Heart left ventricle (tissue), 16 donors: Measurements from ENCODE around the gene WDTC1. TPM values are rescaled to one million over a fixed set of nuclear protein-coding genes. Genes with fewer than 3 reads are reported as not detected.
A peak's percentile ranks its signal among the peaks of the same experiment; 100 is the strongest.

Source experiments
- ATAC-seq, 4 donors: fragments of 200-7000 bp; cut with Tn5 transposase; one replicate each; pipeline ENCODE4 v1.9.1; 2020 to 2022; ENCODE audit warnings: moderate library complexity in 4 of 4, mild to moderate bottlenecking in 3 of 4, moderate number of reproducible peaks in 1 of 4
- DNase-seq, 5 donors: peaks; one replicate each; pipeline ENCODE4 v3.0.0-alpha.2; 2020
- H3K27ac ChIP-seq, 12 donors: fragments of 200-600 bp; sonication (generic) in 4 of 12; one replicate each; pipeline versions ENCODE4 v1.5.0 to v1.8.0; 2016 to 2022; ENCODE audit warnings: mild to moderate bottlenecking in 2 of 12
- H3K27me3 ChIP-seq, 9 donors: fragments of 200-600 bp; sonication (generic) in 2 of 9; one replicate each; pipeline versions ENCODE4 v1.5.1 to v1.8.0; 2016 to 2022; ENCODE audit warnings: mild to moderate bottlenecking in 3 of 9
- H3K36me3 ChIP-seq, 9 donors: fragments of 200-600 bp; sonication (generic) in 2 of 9; one replicate each; pipeline versions ENCODE4 v1.5.0 to v1.8.0; 2018 to 2022; ENCODE audit warnings: mild to moderate bottlenecking in 2 of 9
- H3K4me1 ChIP-seq, 12 donors: fragments of 200-600 bp; sonication (generic) in 4 of 12; one replicate each; pipeline versions ENCODE4 v1.5.0 to v1.8.0; 2016 to 2022; ENCODE audit warnings: mild to moderate bottlenecking in 3 of 12
- H3K4me3 ChIP-seq, 12 donors: fragments of 200-600 bp; sonication (generic) in 4 of 12; one replicate each; pipeline versions ENCODE4 v1.5.0 to v1.8.0; 2017 to 2022; ENCODE audit warnings: mild to moderate bottlenecking in 9 of 12, moderate library complexity in 4 of 12
- H3K9me3 ChIP-seq, 12 donors: fragments of 200-600 bp; sonication (generic) in 4 of 12; one replicate each; pipeline versions ENCODE4 v1.5.0 to v1.8.0; 2016 to 2022; ENCODE audit warnings: mild to moderate bottlenecking in 1 of 12
- POLR2A ChIP-seq, 2 donors: fragments of 450-650 bp; IDR thresholded peaks; one replicate each; pipeline ENCODE4 v1.6.1; 2017; ENCODE audit warnings: antibody characterized with exemption in 2 of 2, mild to moderate bottlenecking in 2 of 2, moderate library complexity in 2 of 2
- WGBS, 4 donors: extraction: QIAGEN DNeasy Blood & Tissue Kit in 2 of 4; methylation state at CpG; one replicate each; pipeline versions ENCODE4 v1.1.5 to v1.1.7; 2013 to 2018; 5-methylcytosine and 5-hydroxymethylcytosine counted together
- intact Hi-C, 10 donors: fragments of 100-400 bp; cut with DNase I; formaldehyde crosslinking; loops; one replicate each; pipeline versions ENCODE4 v1.11.1 to v1.14.2; 2022
- polyA plus RNA-seq, 2 donors: library from polyadenylated mRNA; stranded (reverse); fragments of 200-250 nt; gene quantifications; one replicate each; pipeline ENCODE4 v1.2.3, GENCODE V29; 2013
- total RNA-seq, 9 donors: library from RNA; depleted of rRNA in 2 of 9; stranded (reverse); fragments of >200 nt in 2 of 9; fragmentation: NEBNext Ultra II Directional in 3 of 9; extraction: Animal tissue kit (Norgen Biotek cat#: 25700) in 3 of 9; gene quantifications; one replicate each; pipeline versions ENCODE4 v1.1.0 to v1.2.4, GENCODE V29; 2016 to 2023
- TF ChIP-seq, protein P1 (sequence below), 12 donors: fragments of 200-600 bp; sonication (generic) in 4 of 12; IDR thresholded peaks; one replicate each; pipeline versions ENCODE4 v1.5.0 to v1.8.0; 2018 to 2022; ENCODE audit warnings: antibody characterized with exemption in 12 of 12, mild to moderate bottlenecking in 5 of 12
- donor health status: ischemic (EF 13 %, LVEDD 7.1; RV severe dilation, severe dysfunction).
- donor health status: healthy with polysubstance abuse.
- donor health status: DM: no; HTN: yes; CAD: no.
- donor health status: DM: no; HTN: no; CAD: no.
- donor health status: ischemic (EF 25% LVEDD 6.9; RV normal size, moderate dysfunction).
- donor health status: ischemic (EF 25% LVEDD 5.7; RV mildly dilated, moderate dysfunction).
- donor health status: healthy.
- donor health status: DM: yes; HTN: yes; CAD: no.
- donor health status: ischemic (EF 35%, LVEDD 5.7; RV mildly dilated, moderate dysfunction).
- donor health status: nonischemic (EF 11% LVEDD 7.7; RV severe dilation, severe dysfunction).
- donor health status: DM: yes; HTN: yes; CAD: no.
- donor health status: PGD.
- donor health status: ischemic (EF 29% LVEDD 5.4; RV normal size, mild dysfunction).
- donor health status: nonischemic (EF 23%, LVEDD 6.1; RV moderate dilation, normal function).

Gene WDTC1
- total and polyA plus RNA-seq, 11 donors = 30.8 to 94.5 (median 59.6) TPM

DNA sequence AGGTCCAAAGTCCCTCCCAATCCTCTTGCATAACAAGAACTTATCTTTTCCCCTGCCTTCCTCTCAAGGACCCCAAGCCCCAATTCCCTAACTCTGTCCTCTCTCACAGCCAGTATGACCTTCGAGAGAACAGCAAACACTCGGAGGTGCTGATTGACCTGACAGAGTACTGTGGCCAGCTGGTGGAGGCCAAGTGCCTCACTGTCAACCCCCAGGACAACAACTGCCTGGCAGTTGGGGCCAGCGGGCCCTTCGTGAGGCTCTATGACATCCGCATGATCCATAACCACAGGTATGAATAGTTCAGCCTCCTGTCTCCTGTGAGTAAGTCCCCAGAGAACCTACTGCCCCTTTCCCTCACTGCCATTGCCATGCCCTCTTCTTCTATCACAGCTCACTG is 57.7 kb downstream of the WDTC1 start:
- WGBS, 4 donors = 54 to 73% (median 63%) methylated on average over 5 of the region's 5 CpGs
- H3K27me3 ChIP-seq = no peaks in the 10 kb centered on the region
- peak in 3 of 4 donors; percentile 45 to 74 (median 68) for ATAC-seq
- no peaks in the 10 kb centered on the region for H3K9me3 ChIP-seq
- H3K27ac ChIP-seq = peak overlapping the region in 2 of 12 donors; percentile 4 to 8
- H3K36me3 ChIP-seq = peaks cover 0 to 81% (median 73%) of the 10 kb centered on the region in 9 donors
- no peak for DNase-seq
- TF ChIP-seq, protein P1, sequence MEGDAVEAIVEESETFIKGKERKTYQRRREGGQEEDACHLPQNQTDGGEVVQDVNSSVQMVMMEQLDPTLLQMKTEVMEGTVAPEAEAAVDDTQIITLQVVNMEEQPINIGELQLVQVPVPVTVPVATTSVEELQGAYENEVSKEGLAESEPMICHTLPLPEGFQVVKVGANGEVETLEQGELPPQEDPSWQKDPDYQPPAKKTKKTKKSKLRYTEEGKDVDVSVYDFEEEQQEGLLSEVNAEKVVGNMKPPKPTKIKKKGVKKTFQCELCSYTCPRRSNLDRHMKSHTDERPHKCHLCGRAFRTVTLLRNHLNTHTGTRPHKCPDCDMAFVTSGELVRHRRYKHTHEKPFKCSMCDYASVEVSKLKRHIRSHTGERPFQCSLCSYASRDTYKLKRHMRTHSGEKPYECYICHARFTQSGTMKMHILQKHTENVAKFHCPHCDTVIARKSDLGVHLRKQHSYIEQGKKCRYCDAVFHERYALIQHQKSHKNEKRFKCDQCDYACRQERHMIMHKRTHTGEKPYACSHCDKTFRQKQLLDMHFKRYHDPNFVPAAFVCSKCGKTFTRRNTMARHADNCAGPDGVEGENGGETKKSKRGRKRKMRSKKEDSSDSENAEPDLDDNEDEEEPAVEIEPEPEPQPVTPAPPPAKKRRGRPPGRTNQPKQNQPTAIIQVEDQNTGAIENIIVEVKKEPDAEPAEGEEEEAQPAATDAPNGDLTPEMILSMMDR (IDR thresholded peaks at IDR 0.05) = no peak
- TF ChIP-seq POLR2A (IDR thresholded peaks at IDR 0.05) = no peak
- H3K4me3 ChIP-seq = no peak overlapping the region
- intact Hi-C loops = loop anchor here in 1 of 10 donors (10.0 kb wide), 1 partner anchor 373 kb away; no protein-coding TSS in a partner anchor
- H3K4me1 ChIP-seq = peaks cover 0 to 9% (median 0%) of the 10 kb centered on the region in 12 donors

DNA sequence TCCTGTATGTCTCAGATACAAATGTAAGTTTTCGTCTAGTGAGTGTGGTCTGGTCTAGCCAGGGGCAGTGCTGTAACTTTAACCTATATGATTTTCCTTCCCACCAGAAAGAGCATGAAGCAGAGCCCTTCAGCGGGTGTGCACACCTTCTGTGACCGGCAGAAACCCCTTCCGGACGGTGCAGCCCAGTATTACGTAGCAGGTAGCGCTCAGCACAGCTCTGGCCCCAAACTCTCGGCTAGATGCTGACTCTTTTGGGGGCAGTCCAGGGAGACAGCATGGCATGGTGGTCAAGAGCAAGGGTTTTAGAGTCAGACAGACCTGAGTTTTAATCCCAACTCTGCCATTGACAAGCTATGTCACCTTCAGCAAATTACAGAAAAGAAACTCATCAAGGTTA is 59.5 kb downstream of the WDTC1 start:
- DNase-seq = no peak
- peaks cover 0 to 86% (median 79%) of the 10 kb centered on the region in 9 donors for H3K36me3 ChIP-seq
- peaks cover 0 to 17% (median 9%) of the 10 kb centered on the region in 12 donors for H3K4me1 ChIP-seq
- H3K27me3 ChIP-seq = no peaks in the 10 kb centered on the region
- ATAC-seq = no peak
- 91 to 96% (median 95%) methylated on average over 8 of the region's 8 CpGs for WGBS, 4 donors
- TF ChIP-seq POLR2A (IDR thresholded peaks at IDR 0.05) = no peak
- TF ChIP-seq, protein P1 (IDR thresholded peaks at IDR 0.05) = no peak
- no peaks in the 10 kb centered on the region for H3K9me3 ChIP-seq
- intact Hi-C loops = loop anchor here in 1 of 10 donors (10.0 kb wide), 1 partner anchor 371 kb away; no protein-coding TSS in a partner anchor
- no peak overlapping the region for H3K27ac ChIP-seq
- H3K4me3 ChIP-seq = no peak overlapping the region

DNA sequence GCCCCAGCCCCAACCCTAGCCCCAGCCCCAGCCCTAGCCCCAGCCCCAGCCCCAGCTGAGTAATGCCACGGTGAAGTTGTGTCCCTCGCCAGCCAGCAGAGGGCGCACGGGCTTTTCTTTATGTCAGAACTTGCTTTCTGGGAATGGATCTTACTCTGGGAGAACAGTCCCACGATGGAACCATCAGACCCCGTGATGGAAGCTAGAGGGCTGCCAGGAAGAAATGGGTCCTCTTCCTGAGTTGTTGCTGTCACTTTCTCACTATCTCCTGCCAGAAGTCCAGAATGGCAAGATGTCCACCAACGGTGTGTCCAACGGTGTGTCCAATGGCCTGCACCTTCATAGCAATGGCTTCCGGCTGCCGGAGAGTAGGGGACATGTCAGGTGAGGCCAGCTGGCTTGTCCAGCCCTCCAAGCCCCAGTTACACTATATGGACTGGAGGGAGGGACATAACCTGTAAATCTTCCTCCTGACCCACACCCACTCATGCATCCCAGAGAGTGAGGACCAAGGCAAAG is 62.4 kb downstream of the WDTC1 start:
- WGBS, 4 donors = 18 to 39% (median 38%) methylated on average over 8 to 10 of the region's 10 CpGs

DNA sequence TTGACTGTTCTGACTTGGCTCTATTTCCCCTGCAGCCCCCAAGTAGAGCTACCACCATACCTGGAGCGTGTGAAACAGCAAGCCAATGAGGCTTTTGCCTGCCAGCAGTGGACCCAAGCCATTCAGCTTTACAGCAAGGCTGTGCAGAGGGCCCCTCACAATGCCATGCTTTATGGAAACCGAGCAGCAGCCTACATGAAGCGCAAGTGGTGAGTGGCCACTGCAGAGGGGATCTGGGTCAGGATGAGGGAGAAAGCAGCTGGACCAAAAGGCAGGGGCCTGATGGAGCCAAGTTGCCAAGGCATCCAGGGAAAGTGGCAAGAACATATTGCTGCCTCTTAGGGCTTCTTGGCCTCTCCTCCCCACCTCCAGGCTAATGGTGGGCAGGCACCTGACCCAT is 63.5 kb downstream of the WDTC1 start:
- intact Hi-C loops = loop anchor here in 5 of 10 donors (2.0 to 10.0 kb wide), 6 partner anchors 309 to 369 kb away; no protein-coding TSS in a partner anchor
- DNase-seq (no peak), ATAC-seq (no peak)
- H3K9me3 ChIP-seq = no peaks in the 10 kb centered on the region
- WGBS, 4 donors = 96 to 100% (median 97%) methylated on average over 3 of the region's 3 CpGs
- TF ChIP-seq POLR2A (IDR thresholded peaks at IDR 0.05) = no peak
- TF ChIP-seq, protein P1 (IDR thresholded peaks at IDR 0.05) = no peak
- peak overlapping the region in 3 of 12 donors; percentile 79 to 94 (median 85) for H3K27ac ChIP-seq
- no peak overlapping the region for H3K4me3 ChIP-seq
- peaks cover 0 to 83% (median 71%) of the 10 kb centered on the region in 9 donors for H3K36me3 ChIP-seq
- H3K4me1 ChIP-seq = peaks cover 3 to 44% (median 31%) of the 10 kb centered on the region in 12 donors
- H3K27me3 ChIP-seq = no peaks in the 10 kb centered on the region

More for the DNA sequence above, 62.4 kb downstream of the WDTC1 start:
- Histone ChIP-seq H3K4me3 (no peak overlapping the region), H3K4me1 (peaks cover 3 to 44% (median 31%) of the 10 kb centered on the region in 12 donors), H3K36me3 (peaks cover 0 to 86% (median 71%) of the 10 kb centered on the region in 9 donors), H3K27me3 (no peaks in the 10 kb centered on the region), H3K27ac (peak overlapping the region in 1 of 12 donors; percentile 85), H3K9me3 (no peaks in the 10 kb centered on the region)
- TF ChIP-seq, protein P1 (IDR thresholded peaks at IDR 0.05) = peak; percentile 43 to 70 (median 60)
- TF ChIP-seq POLR2A (IDR thresholded peaks at IDR 0.05) = no peak
- ATAC-seq (peak in 2 of 4 donors; percentile 13), DNase-seq (peak; percentile 61 to 83 (median 70))
- intact Hi-C loops = loop anchor here in 5 of 10 donors (2.0 to 10.0 kb wide), 6 partner anchors 310 to 370 kb away; no protein-coding TSS in a partner anchor
